ENCODE data around the gene TMEM26.

TMEM26 gene

DNA sequence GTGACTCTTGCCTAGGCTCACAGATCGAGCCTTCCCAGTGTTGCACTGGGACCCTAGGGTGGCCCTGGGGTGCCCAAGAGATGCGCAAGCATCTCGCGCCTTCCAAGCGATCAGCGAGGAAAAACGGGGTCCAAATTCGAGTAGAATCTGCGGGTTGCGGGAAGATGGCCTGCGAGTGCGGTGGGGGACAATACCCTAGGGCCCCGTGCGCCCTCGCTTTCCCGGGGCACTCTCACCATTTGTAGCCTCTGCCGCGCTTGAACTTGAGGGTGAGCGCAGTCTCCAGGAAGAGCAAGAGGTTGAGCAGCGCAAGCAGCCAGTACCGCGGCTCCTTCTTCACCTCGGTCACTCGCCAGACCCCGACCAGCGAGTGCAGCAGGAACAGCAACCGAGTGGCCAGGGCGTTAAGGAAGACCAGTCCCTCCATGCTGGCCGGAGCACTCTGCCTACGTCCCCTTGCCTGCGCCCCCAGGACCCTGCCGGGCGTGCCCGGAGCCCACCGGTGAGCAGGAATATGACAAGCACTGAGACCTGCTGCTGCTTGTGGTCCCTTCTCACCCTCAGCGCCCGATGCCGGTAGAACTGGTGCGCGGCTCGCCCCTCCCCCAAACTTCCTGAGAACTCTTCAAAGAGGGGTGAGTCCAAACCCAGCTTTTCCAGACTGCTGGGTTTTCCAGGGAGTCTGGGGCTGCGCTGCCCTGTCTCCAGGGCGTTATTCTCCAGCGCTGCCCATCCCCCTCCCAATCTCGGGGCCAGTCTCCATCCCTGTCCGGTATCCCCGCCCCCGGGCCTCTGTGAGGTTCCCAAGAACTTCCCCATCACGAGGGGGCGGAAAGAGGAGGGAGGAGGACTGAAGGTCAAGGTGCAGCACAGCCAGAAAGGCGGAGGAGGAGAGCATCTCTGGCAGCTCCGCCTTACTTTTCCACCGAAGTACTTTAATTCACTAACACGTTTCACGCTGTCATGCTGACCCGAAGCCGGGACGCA lies at the start of gene TMEM26:
TSS of gene TMEM26 (minus strand) at position 727 of the 987 bp plus-strand sequence. CDS start at position 427, 300 bp downstream.
- DNase-seq, result no peak

DNA sequence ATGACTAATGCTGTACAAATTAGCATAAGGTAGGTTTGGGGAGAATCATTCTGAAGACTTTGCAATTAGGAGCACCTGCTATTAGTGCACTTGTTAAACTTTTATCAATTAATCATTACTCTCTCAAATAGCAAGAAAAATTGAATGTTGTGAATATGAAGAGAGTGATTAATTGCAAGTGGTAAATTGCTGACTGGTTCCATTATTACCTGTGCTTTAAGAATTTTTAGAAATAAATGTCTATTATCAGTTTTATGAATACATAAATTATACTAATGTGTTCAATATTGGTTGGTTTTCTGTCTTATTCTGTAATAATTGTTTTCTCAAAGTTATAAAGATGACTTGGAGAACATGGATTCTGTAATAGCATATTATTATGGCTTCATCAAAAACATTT lies 47.3 kb upstream of the TMEM26 start:
- no peak for DNase-seq

DNA sequence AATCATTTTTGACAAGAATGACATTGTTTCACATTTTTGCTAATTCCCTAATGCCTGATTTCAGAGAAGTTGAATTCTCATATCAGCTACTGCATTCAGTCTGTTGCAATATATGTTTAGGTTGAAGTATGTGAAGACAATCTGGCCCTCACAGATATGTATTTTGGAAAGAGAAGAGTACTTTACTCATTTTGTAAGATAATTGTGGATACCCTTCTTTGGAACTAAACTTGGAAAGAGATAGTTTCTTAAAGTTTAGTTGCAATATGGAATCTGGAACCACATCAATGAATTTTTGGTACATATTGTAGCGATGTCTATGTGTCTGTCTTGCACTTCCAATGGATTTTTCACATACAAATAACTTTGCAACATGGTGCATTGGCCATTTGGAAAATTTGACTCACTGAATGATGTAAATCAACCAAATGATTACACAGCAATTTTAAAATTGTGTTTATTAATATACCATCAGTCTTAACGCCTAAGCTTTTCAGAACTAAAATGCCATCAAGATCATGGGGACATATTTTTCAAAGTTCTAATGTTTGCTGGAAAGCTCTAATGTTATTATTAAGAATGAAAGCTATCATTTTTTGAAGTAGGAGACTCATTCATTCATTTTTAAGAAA lies 39.3 kb upstream of the TMEM26 start:
- no peak for DNase-seq

DNA sequence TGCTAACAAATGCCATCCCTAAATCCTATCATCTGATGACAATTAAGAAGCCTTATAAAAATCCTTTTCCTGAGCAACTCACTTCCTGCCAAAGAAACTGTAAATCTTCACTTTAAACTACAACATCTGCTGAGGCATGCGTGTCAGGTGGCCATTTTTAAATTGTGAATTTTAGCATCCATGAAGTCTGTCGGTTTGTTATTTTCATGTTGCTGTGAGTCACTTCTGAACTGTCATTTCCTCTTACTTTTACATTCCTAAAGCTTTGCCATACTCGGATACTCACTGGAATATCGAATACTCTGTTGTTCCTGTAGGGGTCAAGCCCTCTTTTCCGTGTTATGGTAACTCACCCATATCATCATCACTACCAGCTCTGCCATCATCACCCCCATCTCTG lies 34.3 kb upstream of the TMEM26 start:
- no peak for DNase-seq

DNA sequence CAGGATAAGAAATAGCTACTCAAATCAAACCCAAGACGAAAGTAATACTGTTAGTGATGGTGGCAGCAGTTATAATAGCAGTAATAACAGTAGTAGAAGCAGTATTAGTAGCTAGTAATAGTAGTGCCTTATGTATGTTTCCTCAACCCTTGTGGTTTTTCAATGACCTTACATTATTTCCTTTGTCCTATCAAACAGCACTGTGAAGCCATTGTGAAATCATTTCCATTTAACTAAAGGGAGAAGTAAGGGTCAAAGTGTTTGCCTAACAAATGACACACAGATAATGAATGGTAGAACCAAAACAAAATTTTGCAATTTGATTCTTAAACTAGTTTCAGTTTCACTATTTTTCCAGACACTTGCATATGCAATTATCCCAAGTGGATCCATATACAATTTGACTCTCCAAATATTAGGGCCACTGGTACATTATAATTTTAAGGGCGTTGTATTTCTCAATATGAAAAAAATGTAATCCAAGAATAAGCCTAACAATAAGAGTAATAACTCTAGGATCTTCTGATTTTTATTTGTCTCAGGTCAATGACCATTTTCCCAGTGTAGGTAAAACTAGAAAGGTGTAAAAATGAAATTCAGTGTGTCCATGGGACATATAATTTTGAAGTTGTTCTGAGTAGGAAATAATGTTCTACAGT lies 33.7 kb upstream of the TMEM26 start:
- no peak for DNase-seq

DNA sequence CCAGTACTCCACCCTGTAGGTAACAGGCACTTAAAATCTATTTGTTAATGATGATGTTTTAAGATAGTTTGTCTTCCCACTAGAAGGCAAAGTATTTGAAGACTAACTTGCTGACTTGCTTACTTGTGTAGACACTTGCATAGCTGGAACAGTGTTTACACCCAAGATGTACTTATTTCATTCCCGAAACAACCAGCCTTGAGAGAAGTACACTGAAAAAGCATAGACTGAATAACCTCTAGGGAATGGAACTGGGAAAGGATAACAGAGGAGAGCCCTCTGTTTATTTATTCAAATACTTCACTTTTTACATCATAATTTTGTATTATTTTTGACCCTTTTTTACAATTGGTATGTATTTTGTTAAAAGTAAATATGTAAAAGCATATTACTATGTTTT lies 33.1 kb upstream of the TMEM26 start:
- no peak for DNase-seq

DNA sequence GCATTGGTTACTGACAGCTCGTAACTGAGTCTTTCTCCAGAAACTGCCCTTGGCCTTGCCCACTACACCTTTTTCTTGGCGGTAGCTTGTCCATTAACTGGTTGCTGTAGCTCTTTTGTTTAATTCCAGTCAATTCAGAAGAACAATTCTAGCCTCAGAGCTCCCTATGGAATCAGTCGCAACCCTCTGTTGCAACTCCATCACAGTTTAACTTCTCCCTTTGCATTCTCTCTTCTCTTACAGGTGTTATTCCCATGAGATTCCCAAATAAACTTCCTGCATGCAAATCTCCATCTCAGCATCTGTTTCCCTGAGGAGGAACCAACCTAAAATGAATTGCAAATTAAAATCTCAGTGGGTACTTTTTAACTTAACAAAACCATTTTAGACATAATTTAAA lies 28.4 kb upstream of the TMEM26 start:
- no peak for DNase-seq

DNA sequence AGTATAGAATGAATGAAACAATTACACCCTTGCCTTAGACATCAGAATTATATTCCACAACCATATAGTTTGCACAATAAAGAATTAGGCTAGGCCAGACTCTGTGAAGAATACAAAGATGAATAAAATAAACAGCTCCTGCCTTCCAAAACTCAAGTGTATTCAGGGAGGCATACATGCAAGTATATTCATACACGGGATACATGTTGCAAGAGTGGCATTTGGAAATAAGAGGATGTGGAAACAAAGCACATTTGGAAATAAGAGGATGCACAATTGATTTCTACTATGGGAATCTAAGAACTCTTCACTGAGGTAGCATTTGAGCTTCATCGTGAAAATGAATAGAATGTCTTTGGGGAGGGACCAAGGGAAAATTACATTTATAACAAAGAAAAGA lies 27.0 kb upstream of the TMEM26 start:
- no peak for DNase-seq

DNA sequence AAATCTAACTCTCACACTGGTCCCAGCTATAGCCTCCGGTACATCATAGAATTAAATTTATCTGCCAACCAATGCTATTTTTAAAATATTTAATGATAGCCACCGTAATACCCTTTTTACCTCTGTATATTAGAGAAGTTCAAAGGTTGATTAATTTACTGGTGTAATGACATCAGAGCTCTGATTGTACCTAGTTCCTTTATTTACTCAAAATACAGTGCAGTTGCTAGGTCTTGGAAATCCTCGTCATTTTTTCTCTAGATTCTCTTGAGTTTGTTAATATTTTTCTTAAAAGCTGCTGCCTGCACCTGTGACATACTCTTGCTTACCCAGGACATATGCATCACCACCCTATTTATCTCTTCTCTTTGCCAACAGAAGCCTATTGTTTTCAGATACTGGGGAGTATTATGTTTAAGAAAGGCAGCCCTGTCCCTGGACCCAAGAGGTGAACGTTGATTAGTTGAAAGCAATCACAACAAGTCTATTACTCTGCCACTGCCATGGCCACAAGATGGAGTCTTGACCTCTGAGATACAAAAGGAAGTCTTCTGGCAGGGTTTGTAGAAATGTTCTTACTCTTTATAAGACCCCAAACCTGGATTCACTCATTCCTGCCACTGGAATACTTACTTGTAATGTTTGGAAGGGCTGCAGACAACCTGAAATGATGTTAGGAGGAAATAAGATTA lies 25.6 kb upstream of the TMEM26 start:
- no peak for DNase-seq

DNA sequence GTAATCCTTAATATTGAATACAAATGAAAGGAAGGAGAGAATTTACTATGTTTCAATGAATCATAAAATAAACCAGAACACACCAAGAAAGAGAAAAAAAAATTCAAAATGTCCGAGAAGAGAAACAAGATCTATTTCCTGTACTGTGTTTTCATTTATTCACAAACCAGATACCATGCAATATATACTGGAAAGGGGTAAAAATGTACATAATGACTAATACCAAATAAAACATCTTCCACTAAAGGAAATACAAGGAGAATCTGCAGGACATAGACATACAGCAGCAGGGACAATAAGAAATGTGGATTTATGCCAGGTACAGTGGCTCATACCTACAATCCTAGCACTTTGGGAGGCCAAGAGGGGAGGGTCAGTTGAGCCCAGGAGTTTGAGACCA lies 24.3 kb upstream of the TMEM26 start:
- no peak for DNase-seq

DNA sequence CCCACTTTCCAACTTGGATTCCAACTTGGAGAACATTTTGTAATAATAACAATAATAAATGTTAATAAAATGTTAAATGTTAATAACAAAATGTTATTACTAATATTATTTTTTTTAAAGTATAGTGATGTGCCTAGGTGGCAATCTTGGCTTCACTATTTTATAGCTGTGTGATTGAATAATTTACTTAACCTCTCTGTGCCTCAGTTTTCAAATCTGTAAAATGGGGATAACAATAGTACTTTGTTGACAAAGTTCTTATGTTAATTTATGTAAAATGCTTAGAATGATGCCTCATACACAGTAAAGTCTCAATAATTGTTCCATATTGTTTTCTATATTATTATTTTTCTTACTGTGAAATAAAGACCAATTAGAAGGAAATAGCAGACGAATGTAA lies 23.3 kb upstream of the TMEM26 start:
- no peak for DNase-seq

DNA sequence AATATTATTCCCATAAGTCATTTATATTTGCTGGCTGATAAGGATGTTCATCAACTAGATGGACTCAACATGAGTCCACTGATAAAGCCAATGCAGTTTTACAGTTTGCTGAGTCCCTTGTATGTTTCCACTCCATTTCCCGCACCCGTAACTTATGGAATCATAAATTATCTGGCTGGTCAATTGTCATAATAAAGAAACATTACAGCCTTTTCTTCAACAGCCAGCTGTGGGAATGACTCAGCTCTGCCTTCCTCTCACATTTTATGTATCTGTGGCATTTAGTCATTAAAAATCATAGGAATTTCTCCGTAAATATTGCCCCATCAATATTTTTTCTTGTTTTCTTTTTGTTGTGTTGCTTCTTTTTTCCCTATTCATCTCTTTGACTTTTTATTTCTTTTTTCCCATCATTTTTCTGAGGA lies 22.3 kb upstream of the TMEM26 start:
- no peak for DNase-seq

DNA sequence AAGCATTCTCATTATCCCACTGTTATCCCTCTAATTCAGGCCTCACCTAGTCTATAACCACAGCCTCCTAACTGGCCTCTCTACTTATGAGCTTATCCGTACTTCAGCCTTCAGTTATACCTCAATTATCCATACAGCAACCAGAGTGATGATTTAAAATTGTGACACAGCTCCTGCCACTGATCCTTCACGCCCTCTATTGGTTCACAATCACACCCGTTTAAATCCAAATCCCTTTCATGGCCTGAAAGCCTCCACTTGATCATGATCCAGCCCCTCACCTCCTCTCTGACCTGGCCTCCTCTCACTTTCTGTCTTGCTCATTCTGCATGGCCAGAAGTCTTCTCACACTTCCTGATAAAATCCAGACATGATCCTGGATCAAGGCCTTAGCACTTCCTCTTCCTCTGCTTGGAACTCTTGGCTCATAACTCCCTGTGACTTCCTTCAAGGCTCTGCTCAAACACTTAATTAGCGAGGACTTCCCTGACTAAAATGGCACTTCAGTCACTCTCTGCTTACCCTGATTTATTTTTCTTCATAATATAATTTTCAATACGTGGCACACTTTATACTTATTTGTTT lies 19.0 kb upstream of the TMEM26 start:
- no peak for DNase-seq

DNA sequence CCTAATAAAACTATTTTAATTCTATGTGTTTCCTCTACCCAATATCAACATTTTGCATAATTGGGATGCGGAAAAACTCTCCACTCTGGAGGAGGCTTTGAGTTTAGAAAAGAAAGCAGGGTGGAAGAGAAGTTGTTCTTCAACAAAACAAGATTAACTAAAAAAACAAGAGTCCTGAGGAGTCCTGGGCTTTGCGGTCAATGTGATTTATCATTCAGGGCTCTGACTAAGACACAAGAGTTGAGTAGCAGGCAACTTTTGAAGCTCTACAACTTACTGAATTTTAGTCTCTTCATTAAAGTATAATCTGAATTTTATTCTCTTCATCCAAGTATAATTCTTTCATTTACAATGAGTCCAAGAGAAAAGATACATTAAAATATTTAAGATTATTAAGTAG lies 18.3 kb upstream of the TMEM26 start:
- no peak for DNase-seq

DNA sequence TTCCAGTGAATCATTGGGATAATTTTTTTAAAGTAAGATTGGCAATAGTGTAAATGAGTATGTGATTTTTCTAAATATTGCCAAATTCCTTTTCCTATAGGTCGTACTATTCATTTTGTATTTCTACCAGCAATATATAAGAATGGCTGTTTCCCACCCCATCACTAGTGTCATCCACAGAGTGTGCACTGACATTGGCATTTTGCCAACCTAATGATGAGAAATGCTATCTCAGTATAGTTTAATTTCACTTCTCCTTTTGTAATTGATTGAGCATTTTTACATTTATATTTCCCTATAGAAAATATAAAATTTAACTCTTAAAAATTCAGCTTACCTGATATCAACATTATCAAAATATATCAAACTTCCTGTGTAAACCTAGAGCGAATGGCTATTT lies 17.6 kb upstream of the TMEM26 start:
- no peak for DNase-seq

DNA sequence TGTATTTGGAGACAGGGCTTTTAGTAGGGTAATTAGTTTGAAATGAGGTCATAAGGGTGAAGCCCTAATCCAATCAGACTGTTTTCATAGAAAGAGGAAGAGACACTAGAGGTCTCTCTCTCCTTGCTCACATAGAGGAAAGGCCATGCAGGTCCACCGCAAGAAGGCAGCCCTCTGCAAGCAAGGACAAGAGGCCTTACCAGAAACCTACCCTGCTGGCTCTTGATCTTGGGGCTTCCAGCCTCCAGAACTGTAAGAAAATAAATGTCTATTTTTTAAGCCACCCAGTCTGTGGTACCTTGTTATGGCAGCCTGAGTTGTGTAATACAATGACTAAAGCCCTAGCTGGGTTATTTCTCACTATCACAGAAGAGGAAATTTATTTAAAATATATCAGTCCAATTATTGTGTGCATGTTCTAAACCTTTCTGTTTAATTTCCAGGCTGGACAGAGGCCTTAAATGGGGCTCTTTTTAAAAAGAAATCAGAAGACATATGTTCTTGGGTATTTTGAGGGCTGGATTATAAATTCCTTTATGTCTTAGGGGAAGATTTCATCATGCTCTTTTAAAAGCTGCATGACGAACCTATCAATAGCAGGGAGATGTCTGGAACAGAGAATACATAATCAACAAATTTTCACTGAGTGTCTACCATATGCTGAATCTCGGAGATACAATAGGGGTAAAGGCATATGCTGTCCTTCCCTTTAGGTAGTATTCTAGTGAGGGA lies 12.9 kb upstream of the TMEM26 start:
- DNase-seq, result no peak

DNA sequence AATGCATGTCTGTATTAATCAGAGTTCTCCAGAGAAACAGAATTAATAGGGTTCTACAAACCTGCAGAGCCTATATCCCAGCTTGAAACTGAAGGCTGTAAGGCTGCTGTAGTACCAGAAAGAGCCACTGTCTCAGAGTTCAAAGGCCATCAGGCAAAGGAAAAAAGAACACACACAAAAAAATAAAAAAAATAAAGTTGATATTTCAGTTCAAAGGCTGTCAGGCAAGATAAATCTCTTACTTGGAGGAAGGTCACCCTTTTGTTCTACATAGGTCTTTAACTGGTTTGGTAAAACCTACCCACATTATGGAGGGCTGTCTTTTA lies 12.0 kb upstream of the TMEM26 start:
- no peak for DNase-seq

DNA sequence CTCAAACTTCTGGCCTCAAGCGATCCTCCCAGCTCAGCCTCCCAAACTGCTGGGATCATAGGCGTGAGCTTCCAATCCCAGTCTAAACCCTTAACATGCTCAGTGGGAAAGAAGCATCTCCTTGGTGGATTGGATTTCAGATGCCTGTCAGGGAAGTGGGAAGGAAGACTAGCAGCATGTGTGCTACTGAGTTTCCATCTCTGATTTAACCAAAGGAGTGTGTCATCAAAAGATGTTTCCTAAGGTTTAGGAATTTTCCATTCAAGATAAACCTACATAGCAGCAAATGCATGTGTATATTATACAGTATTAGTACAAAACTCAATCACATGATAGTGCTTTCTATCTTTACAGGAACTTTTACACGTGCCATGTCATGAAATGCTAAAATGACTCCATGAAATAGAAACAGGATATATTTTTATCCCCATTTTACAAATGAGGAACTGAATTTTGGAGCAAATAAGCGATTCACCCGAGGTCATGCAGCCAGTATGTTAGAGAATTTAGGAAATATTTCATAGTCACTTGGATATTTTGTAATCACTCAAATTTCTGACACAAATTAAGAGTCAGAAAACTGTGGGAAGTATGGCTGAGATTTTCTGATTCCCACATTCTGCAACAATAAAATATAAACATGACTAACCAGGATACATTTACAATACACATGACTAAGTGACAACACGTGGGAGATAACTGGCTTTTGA lies 11.4 kb upstream of the TMEM26 start:
- no peak for DNase-seq

DNA sequence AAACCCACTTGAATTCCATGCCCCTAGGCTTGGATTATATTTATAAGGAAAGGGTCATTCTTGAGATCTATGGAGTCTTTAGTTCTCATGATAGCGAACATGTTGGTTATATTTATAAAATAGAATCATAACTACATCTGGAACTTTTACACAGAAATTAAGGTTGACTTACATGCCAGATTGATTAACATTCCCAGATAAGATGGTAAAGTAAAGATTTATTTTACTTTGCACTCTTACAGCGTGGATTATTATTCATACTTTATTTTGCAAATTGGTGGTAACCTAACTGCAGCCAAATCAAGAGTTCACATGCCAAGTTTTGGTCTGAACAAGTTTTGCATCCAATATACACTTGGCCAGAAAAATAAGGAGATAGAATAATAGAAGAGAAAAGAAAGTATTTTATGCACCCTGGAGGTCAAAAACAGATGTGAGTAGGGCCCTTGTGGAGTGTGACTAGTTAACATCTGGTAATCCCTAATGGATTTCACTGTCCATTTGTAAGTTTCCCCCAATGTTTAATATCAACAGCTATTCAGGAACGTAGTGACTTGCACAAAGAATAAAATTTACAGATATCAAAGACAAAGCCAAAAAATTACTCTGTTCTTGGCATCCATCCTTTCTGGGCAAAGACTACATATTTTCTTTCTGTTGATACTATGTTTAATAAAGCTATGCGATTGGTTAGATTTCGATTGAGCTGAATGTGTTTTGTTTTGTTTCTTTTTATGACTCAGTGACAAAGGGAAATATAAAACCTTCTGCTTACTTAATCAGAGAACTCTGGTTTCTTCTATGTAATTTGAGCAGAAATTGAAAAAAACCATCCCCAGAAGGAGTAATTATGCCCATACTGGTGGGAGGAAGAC lies 10.1 kb upstream of the TMEM26 start:
- DNase-seq, result no peak

DNA sequence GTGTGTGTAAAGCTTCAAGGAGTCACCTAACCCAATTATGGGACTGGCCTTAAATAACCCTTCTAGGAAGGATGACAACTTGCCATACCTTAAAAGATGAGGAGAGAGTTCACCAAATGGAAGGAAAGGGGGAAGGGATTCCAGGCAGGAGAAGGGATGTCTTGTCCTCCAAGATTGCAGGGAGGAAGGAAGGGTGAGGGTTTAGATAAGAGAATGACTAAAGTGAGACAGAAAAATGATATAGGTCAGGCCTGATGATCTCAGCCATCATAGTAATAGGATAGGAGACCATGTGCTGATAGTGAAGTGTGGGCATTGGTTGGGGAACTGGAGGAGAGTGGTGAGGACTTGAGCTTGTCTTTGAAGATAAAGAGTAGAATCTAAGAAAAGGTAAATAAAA lies 7.7 kb upstream of the TMEM26 start:
- DNase-seq, result no peak

DNA sequence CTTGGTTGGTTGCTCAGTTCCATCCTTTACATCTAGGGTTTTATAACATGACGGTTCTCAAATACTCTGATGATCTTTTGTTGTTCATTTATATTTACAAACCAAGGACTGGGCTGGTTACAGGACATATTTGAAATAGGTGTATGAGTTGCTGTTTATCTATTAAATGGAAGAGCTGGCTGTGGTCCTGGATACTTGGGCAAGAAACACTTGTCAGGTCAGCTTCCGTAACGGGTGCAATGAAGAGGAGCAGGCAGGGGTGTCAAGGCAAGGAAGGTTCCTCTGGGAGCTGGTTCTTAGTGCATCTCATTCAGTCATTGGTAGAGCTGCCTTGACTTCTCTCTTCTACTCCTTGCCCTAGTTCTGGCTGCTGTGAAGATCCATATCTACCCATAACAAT lies 4.8 kb upstream of the TMEM26 start:
- DNase-seq, result no peak

Data from CD4-positive, alpha-beta T cell treated with Interferon alpha-2 for 1 hour (primary cell).